Uterus (tissue), 2 donors: Measurements from ENCODE around the gene MYOD1.

Source experiments
- CTCF ChIP-seq, 4 experiments: fragments of 200-600 bp in 2 of 4; fragments of 450-650 bp in 2 of 4; sonication (generic) in 2 of 4; IDR thresholded peaks; one replicate each; pipeline ENCODE4 v1.5.1; 2016 to 2019; ENCODE audit warnings: antibody characterized with exemption in 4 of 4, mild to moderate bottlenecking in 2 of 4, moderate library complexity in 1 of 4
- POLR2A ChIP-seq, 2 donors: fragments of 450-650 bp; IDR thresholded peaks; one replicate each; pipeline ENCODE4 v1.6.1; 2016; ENCODE audit warnings: antibody characterized with exemption in 2 of 2, mild to moderate bottlenecking in 1 of 2, moderate library complexity in 1 of 2

GRCh38 chr11:17713851-17714250 lies 5.5 kb upstream of the MYOD1 start:
- no peak for TF ChIP-seq CTCF (IDR thresholded peaks at IDR 0.05)
- TF ChIP-seq POLR2A (IDR thresholded peaks at IDR 0.05) = no peak
